ENCODE data around the gene PPP1R11.
"Not testable (repeated sequence)": the region's sequence is repeated elsewhere in the genome, so short reads cannot be mapped to it uniquely, and the experiment has no call there.

PPP1R11 gene, protein sequence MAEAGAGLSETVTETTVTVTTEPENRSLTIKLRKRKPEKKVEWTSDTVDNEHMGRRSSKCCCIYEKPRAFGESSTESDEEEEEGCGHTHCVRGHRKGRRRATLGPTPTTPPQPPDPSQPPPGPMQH

DNA sequence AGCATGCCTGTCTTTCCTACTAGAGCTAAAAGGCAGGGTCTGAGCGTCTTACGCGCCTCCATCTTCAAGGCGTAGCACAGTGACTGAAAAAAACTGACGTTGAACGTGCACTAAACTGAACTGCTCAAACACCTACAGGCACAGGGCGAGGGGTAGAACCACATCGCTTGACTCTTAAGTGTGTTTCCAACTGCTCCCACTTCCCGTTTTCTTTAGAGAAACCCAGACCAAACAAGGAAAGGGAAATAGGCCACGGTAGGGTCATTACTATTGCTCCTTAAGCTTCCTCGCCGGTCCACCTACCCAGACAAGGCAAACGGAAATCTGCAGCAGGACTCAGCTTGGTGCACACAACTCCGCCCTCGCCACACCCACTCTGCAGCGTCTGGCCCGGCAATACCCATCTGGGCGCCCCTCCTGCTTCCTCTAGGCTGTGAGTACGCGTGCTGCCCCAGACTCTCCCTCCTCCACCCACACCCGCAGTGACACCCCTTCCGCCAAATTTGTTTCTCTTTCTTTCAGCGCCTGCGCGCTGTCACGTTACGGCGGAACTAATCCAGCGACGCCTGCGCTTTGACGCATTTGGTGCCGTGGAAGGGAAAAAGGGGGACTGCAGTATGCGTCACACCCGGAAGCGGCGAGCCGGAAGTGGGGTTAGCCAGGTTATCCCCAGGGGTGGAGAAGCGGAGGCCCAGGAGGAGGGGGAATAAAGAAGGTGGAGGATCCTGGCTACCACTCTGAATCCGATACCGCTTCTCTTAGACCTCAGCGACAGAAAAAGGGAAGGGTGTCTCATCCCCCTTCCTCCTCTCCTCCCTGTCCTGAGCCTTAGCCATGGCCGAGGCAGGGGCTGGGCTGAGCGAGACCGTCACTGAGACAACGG lies at the start of gene PPP1R11:
TSS of gene PPP1R11 (plus strand) at position 622 of the 883 bp plus-strand sequence. CDS start at position 835, 213 bp downstream.
- DNase-seq: peak; percentile 99

DNA sequence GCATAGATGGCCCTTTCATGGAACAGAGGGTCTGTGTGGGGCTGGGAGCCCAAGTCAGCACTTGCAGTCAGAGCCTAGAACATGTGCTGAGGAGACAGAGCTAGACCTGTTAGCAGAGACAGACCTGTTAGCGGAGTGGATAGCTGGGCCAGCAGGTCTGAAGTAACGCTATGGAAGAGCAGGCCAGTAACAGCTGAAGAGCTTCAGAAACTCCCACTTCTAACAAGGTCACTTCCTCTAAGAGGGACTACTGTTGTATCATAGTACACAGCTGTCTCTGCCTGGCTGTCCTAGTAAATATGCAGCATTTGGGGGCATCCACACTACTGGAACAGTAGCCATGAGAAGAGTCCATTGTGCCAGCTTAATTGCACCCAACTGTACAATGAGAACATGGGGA lies 47.2 kb upstream of the PPP1R11 start:
- DNase-seq: no peak

GRCh38 chr6:30020626-30021025 lies 46.4 kb upstream of the PPP1R11 start:
- DNase-seq: no peak

- no peak for DNase-seq
Measured at GRCh38 chr6:30022189-30022588, 44.8 kb upstream of the PPP1R11 start.

- DNase-seq: not testable (repeated sequence)
Measured at GRCh38 chr6:30022712-30023111, 44.3 kb upstream of the PPP1R11 start.

GRCh38 chr6:30025186-30025585 lies 41.8 kb upstream of the PPP1R11 start:
- DNase-seq: no peak

DNA sequence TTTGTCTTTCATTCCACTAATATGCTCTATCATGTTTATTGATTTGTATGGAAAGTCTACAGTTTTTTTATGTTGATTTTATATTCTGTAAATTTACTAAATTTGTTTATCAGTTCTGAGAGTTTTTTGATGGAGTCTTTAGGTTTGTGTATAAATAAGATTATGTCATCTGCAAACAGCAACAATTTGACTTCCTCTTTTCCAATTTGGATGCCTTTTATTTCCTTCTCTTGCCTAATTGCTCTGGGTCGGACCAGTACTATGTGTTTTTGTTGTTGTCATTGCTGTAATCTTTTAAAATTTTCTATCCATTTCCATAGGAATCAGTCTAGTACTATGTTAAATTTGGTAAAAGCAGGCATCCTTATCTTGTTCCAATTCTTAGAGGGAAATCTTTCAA lies 37.4 kb upstream of the PPP1R11 start:
- DNase-seq: no peak

GRCh38 chr6:30031381-30031780 lies 35.6 kb upstream of the PPP1R11 start:
- DNase-seq: no peak

DNA sequence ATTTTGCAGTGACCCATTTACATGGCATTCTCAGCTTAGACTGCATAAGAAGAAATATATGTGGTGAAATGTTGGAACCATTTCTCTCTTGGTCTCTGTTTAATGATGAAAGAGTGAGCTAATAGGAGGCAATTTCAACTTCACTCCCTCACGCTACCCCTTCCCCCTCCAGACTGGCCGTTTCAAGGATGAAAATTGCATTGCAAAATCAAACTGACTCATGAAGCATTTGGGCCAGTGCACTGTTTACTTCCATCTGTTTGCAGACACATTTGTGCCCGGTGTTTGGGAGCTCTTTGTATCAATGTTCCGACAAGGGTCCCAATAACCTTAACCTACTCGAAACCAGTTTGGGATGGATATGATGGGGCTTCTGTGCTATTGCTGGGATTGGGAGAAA lies 33.6 kb upstream of the PPP1R11 start:
- DNase-seq: not testable (repeated sequence)

GRCh38 chr6:30035784-30036183 lies 31.2 kb upstream of the PPP1R11 start:
- no peak for DNase-seq

DNA sequence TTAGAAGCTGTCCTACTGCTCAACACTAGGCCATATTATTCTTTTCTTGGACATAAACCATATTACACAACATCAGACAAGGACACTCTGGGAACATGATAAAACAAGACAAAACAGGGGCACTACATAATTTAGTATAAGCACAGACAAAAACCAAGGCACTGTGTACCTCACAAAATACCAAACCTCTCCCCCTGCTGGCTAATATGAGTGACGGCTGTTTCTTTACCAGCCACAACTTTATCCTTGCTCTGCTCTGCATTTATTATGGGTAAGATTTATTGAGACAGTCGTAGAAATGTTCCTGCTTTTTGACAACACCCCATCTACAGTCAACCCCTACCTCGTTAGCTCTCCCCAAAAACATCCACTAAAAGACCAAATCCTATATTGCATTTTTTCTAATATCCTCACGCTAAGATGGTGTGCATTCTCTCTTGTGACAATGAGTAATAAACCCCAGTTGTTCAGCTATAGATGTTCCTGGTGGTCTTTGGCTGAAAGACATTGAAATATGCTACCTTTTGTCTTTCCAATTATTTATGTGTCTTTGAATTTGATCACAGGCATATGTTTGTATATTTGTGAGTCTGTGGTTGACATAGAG lies 29.7 kb upstream of the PPP1R11 start:
- no peak for DNase-seq

DNA sequence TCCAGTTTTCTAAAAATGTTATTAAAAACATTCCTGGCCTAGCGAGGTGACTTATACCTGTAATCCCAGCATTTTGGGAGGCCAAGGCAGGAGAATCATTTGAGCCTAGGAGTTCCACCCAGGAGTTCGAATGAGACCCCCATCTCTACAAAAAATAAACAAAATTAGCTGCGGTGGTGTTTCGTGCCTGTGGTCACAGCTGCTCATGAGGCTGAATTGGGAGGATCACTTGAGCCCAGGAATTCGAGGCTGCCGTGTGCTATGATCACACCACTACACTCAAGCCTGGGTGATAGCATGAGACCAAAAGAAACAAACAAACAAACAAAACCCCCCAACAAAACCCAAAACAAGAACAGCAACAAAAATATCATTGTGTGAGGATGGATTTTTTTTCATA lies 25.8 kb upstream of the PPP1R11 start:
- DNase-seq: no peak

DNA sequence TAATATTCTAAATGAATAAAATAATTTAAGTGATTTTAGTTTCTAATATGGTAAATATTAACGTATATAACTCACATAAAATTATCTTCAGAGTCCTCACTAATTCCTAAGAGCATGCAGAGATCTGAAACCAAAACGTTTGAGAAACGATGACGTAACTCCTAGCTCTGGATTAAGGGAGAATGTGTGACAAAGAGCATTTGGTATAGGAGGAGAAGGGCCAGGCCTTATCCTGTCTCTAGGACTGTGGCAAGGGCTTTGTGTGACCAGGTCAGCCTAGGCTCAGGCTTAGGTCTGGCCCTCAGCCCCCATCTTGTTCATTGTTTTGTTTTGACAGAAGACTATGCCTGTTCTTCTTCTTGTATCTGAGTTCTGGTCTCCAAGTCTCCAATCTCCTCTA lies 25.2 kb upstream of the PPP1R11 start:
- DNase-seq: no peak

DNA sequence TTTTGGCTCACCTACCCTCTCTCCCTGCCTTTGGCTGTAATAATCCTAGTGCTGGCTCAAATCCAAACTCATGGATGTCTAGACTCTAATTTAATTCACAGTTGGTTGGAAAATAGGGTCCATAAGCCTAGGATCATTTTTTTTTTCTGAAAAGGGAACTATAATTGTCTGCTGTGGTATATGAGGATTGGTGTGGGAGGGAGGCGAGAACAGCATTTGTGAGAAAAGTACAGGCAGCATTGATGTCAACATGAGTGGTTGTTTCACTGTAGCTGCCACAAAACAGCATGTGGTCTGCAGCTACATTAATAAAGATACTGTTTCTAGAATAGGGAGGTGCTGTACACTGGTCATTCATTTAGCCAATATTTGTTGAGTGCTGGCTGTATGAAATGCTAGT lies 24.5 kb upstream of the PPP1R11 start:
- no peak for DNase-seq

DNA sequence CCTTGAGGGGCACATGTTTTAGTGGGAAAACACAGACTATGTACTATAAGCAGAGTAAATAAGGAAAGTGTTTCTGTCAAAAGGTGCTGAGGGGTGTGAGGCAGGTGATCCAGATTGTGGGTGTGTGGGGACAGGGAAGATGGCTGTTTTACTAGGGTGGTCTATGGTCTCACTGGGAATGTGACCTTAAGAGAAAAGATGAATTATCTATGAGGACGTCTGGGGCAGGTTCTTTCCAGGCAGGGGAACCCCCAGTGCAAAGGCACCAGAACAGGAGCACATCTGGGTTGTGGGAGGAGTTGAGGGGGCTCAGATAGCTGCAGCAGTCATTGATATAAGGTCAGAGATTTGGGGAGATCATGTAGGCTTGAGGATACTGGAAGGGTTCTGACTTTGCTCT lies 24.1 kb upstream of the PPP1R11 start:
- no peak for DNase-seq

DNA sequence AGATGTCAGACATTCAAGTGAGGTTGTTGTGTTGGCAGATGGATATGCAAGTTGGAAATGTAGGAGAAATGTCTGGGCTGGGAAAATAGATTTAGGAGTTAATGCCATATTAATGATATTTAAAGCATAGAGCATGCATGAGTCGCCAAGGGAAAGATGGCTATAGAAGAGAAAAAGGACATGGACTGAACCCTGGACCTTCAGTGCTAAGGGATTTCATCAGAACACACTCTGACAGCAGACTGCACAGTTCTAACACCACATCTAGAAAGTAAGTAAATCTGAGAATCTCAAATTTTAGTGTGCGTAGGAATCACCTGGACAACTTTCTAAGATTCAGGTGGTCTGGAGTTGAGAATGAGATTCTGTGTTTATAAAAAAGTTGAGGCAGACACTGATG lies 23.3 kb upstream of the PPP1R11 start:
- no peak for DNase-seq

- DNase-seq: no peak
Measured at GRCh38 chr6:30044630-30045029, 22.4 kb upstream of the PPP1R11 start.

DNA sequence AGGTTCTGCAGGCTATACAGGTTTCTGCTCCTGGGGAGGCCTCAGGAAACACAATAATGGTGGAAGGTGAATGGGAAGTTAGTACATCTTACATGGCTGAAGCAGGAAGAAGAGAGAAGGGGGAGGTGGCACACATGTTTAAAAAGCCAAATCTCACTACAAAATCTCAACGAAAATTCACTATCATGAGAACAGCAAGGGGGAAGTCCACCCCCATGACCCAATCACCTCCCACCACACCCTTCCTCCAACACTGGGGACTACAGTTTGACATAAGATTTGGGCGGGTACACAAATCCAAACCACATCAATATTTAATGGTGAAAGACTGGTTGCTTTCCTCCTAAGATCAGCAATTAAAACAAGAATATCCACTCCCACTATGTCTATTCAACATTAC lies 19.8 kb upstream of the PPP1R11 start:
- no peak for DNase-seq

DNA sequence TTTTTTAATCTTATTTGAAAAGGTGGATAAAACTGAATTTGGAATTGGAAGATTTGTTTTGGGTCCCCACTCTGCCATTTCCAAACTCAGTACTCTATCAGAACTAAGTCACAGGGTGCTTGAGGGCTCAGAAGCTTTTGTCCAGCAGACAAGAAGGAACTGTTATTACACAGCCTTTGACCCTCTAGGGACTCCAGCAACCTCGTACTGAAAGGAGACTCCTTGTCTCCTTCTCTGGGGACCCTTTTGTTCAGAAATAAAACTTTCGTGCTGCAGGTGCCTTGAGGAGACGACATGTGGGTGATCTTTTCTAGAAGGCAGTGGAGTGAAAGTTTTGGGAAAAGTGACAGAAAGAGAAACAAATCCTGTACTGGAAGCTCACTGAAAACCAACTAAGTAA lies 13.3 kb upstream of the PPP1R11 start:
- no peak for DNase-seq

- no peak for DNase-seq
Measured at GRCh38 chr6:30055513-30055912, 11.5 kb upstream of the PPP1R11 start.

DNA sequence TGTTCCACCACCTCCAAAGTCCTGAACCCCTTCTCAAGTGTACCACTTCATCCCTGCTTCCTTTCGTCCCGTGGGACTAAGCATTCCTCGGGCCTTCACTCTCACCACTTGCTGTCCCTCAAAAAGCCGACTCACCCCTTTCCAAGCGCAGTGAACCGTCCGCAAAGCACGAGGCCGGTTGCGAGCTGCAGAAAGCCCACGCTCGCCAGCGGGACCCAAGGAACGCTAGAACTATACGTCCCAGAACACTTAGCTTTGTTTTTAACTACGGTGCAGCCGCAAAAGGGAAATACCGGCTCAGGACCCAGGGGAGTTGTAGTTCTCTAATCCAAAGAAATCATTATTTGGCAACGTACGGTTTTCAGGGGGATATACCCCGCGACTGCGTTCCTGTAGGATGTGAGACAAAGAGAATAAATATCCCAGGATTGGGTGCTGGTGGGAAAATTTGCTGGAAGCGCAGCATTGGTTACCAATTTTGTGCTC lies 6.3 kb upstream of the PPP1R11 start:
- DNase-seq: no peak

GRCh38 chr6:30061092-30061857 lies 5.7 kb upstream of the PPP1R11 start, which contains the start of gene POLR1H:
Gene POLR1H, plus strand, starts transcription at chr6:30061265. Its CDS starts 260 bp downstream, at chr6:30061525.
- DNase-seq: peak; percentile 95

DNA sequence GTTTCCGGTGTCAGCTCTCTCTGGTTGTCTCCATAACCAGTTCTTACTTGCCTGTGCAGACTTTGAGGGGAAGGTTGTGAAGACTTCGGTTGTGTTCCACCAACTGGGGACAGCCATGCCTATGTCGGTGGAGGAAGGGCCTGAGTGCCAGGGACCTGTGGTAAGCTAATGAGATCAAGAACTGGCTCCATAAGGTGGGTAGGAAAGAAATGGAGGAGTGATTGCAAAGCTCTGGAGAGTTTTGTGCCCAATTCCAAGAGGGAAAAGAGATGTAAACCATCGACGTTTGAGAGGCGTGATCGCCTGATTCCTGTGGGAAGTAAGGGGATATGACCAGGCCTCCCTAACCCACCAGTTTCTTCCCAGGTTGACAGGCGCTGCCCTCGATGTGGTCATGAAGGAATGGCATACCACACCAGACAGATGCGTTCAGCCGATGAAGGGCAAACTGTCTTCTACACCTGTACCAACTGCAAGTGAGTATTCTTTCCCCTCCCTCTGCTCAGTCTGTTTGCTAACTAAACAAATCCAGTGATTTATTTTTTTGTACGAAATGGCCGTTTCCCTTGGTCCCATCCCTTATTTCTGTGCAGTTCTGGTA lies 5.0 kb upstream of the PPP1R11 start:
- no peak for DNase-seq

Measured in DMS 273 treated with DMSO at 0.1 percent for 48 hours (cell line).